ENCODE data around the gene DACT2.
A peak's percentile ranks its signal among the peaks of the same experiment; 100 is the strongest.
"Not testable (repeated sequence)": the region's sequence is repeated elsewhere in the genome, so short reads cannot be mapped to it uniquely, and the experiment has no call there.

The DACT2 gene

GRCh38 chr6:168358842-168359420, 39.4 kb upstream of the DACT2 start:
- peaks cover 0 to 2% of the 10 kb centered on the region in 2 experiments for H3K4me1 ChIP-seq (ENCODE audit: control insufficient read depth in 1 of 2, insufficient read depth in 2 of 2, low read length in 2 of 2)
- no peak overlapping the region for H4K12ac ChIP-seq (ENCODE audit: low read depth, low read length)
- no peak overlapping the region for H3K27ac ChIP-seq (ENCODE audit: low read depth, low read length)
- H2AK5ac ChIP-seq (ENCODE audit: low read length): no peak overlapping the region
- no peak overlapping the region for H4K91ac ChIP-seq (ENCODE audit: low read depth, low read length)
- H3K79me1 ChIP-seq (ENCODE audit: low read length): no peaks in the 10 kb centered on the region
- WGBS (ENCODE audit: extremely low coverage, insufficient coverage, insufficient read length): no CpG with 5 or more reads among the region's 20 CpGs
- no peaks in the 10 kb centered on the region for H3K9me3 ChIP-seq (ENCODE audit: insufficient read depth, low read depth, low read length)
- H3K4me2 ChIP-seq (ENCODE audit: low read length): no peak overlapping the region
- H3K18ac ChIP-seq (ENCODE audit: low read length): no peak overlapping the region
- DNase-seq: no peak
- H2AFZ ChIP-seq (ENCODE audit: insufficient read depth, low read length, poor library complexity): no peak overlapping the region
- H3K4me3 ChIP-seq (ENCODE audit: low read depth, low read length): no peak overlapping the region
- no peak overlapping the region for H2BK5ac ChIP-seq (ENCODE audit: low read depth, low read length, poor library complexity)
- H4K8ac ChIP-seq (ENCODE audit: low read depth, low read length): no peak overlapping the region
- H2BK120ac ChIP-seq (ENCODE audit: insufficient read depth, low read length, poor library complexity): no peak overlapping the region
- no peak overlapping the region for H3K9ac ChIP-seq (ENCODE audit: low read length)
- H3K23ac ChIP-seq (ENCODE audit: low read length): no peak overlapping the region
- H2BK12ac ChIP-seq (ENCODE audit: low read length): no peak overlapping the region
- H3K14ac ChIP-seq (ENCODE audit: low read length): no peak overlapping the region
- H3K4ac ChIP-seq (ENCODE audit: low read depth, low read length): no peak overlapping the region
- H3K27me3 ChIP-seq (ENCODE audit: insufficient read depth, low read length): no peaks in the 10 kb centered on the region
- no peaks in the 10 kb centered on the region for H3K79me2 ChIP-seq (ENCODE audit: control insufficient read depth, insufficient read depth, low read length, poor library complexity)
- H3K36me3 ChIP-seq (ENCODE audit: control insufficient read depth in 1 of 2, insufficient read depth in 2 of 2, low read length in 2 of 2): no peaks in the 10 kb centered on the region

- H4K91ac ChIP-seq (ENCODE audit: low read depth, low read length); H2BK12ac ChIP-seq (ENCODE audit: low read length): not testable (repeated sequence)
Observed at GRCh38 chr6:168356872-168357271, 37.3 kb upstream of the DACT2 start.

GRCh38 chr6:168355716-168356522, 36.3 kb upstream of the DACT2 start:
- Histone ChIP-seq H2BK120ac (ENCODE audit: insufficient read depth, low read length, poor library complexity) (peak overlapping the region; percentile 1), H3K23ac (ENCODE audit: low read length) (no peak overlapping the region), H3K4ac (ENCODE audit: low read depth, low read length) (no peak overlapping the region), H3K14ac (ENCODE audit: low read length) (no peak overlapping the region), H2BK5ac (ENCODE audit: low read depth, low read length, poor library complexity) (no peak overlapping the region), H3K4me3 (ENCODE audit: low read depth, low read length) (no peak overlapping the region), H4K12ac (ENCODE audit: low read depth, low read length) (no peak overlapping the region), H2BK12ac (ENCODE audit: low read length) (no peak overlapping the region), H2AK5ac (ENCODE audit: low read length) (no peak overlapping the region), H3K9me3 (ENCODE audit: insufficient read depth, low read depth, low read length) (no peaks in the 10 kb centered on the region), H3K27ac (ENCODE audit: low read depth, low read length) (no peak overlapping the region), H3K18ac (ENCODE audit: low read length) (no peak overlapping the region), H4K91ac (ENCODE audit: low read depth, low read length) (no peak overlapping the region), H3K9ac (ENCODE audit: low read length) (no peak overlapping the region), H3K36me3 (ENCODE audit: control insufficient read depth in 1 of 2, insufficient read depth in 2 of 2, low read length in 2 of 2) (no peaks in the 10 kb centered on the region), H3K27me3 (ENCODE audit: insufficient read depth, low read length) (no peaks in the 10 kb centered on the region), H3K79me2 (ENCODE audit: control insufficient read depth, insufficient read depth, low read length, poor library complexity) (no peaks in the 10 kb centered on the region), H3K4me2 (ENCODE audit: low read length) (no peak overlapping the region), H2AFZ (ENCODE audit: insufficient read depth, low read length, poor library complexity) (no peak overlapping the region), H3K79me1 (ENCODE audit: low read length) (no peaks in the 10 kb centered on the region), H3K4me1 (ENCODE audit: control insufficient read depth in 1 of 2, insufficient read depth in 2 of 2, low read length in 2 of 2) (no peaks in the 10 kb centered on the region), H4K8ac (ENCODE audit: low read depth, low read length) (no peak overlapping the region)
- WGBS (ENCODE audit: extremely low coverage, insufficient coverage, insufficient read length): no CpG with 5 or more reads among the region's 28 CpGs
- DNase-seq: peak; percentile 30 to 70

More at GRCh38 chr6:168356872-168357271, 37.3 kb upstream of the DACT2 start:
- H3K4me3 ChIP-seq (ENCODE audit: low read depth, low read length); H3K4me1 ChIP-seq (ENCODE audit: control insufficient read depth in 1 of 2, insufficient read depth in 2 of 2, low read length in 2 of 2); H3K4ac ChIP-seq (ENCODE audit: low read depth, low read length); H2AK5ac ChIP-seq (ENCODE audit: low read length); H2BK5ac ChIP-seq (ENCODE audit: low read depth, low read length, poor library complexity); H3K27me3 ChIP-seq (ENCODE audit: insufficient read depth, low read length); H3K36me3 ChIP-seq (ENCODE audit: control insufficient read depth in 1 of 2, insufficient read depth in 2 of 2, low read length in 2 of 2); H2AFZ ChIP-seq (ENCODE audit: insufficient read depth, low read length, poor library complexity); H3K9me3 ChIP-seq (ENCODE audit: insufficient read depth, low read depth, low read length); DNase-seq; H3K79me1 ChIP-seq (ENCODE audit: low read length); H3K79me2 ChIP-seq (ENCODE audit: control insufficient read depth, insufficient read depth, low read length, poor library complexity); H3K9ac ChIP-seq (ENCODE audit: low read length); H3K27ac ChIP-seq (ENCODE audit: low read depth, low read length); H3K14ac ChIP-seq (ENCODE audit: low read length); H3K23ac ChIP-seq (ENCODE audit: low read length); H3K18ac ChIP-seq (ENCODE audit: low read length); H4K8ac ChIP-seq (ENCODE audit: low read depth, low read length); H4K12ac ChIP-seq (ENCODE audit: low read depth, low read length); H2BK120ac ChIP-seq (ENCODE audit: insufficient read depth, low read length, poor library complexity); H3K4me2 ChIP-seq (ENCODE audit: low read length): not testable (repeated sequence)
- WGBS (ENCODE audit: extremely low coverage, insufficient coverage, insufficient read length): no CpG with 5 or more reads among the region's 20 CpGs

DNA sequence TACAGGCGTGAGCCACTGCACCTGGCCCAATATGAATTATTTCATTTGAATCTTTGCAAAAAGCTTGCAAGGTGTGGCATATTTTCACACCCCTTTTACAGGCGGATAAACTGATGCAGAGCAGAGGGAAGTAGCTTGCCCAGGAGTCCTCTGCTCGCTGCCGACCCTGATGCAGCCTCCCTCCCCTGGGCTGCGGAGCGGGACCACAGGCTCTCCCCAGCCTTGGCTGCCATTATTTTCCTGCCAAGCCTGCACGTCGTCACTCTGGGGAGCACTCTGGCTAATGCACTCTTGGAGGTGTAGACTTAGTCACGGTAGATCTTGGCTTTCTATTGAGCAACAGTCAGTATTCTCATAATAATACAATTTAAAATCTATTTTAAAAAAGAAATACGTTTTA, 34.8 kb upstream of the DACT2 start:
- DNase-seq: no peak
- H3K79me1 ChIP-seq (ENCODE audit: low read length): no peaks in the 10 kb centered on the region
- H3K23ac ChIP-seq (ENCODE audit: low read length): no peak overlapping the region
- no peak overlapping the region for H3K4me3 ChIP-seq (ENCODE audit: low read depth, low read length)
- no peak overlapping the region for H4K12ac ChIP-seq (ENCODE audit: low read depth, low read length)
- no peaks in the 10 kb centered on the region for H3K27me3 ChIP-seq (ENCODE audit: insufficient read depth, low read length)
- no peak overlapping the region for H2BK5ac ChIP-seq (ENCODE audit: low read depth, low read length, poor library complexity)
- H3K4ac ChIP-seq (ENCODE audit: low read depth, low read length): no peak overlapping the region
- H3K9me3 ChIP-seq (ENCODE audit: insufficient read depth, low read depth, low read length): no peaks in the 10 kb centered on the region
- H3K9ac ChIP-seq (ENCODE audit: low read length): no peak overlapping the region
- H4K8ac ChIP-seq (ENCODE audit: low read depth, low read length): no peak overlapping the region
- no peaks in the 10 kb centered on the region for H3K79me2 ChIP-seq (ENCODE audit: control insufficient read depth, insufficient read depth, low read length, poor library complexity)
- H3K18ac ChIP-seq (ENCODE audit: low read length): no peak overlapping the region
- no peak overlapping the region for H2AK5ac ChIP-seq (ENCODE audit: low read length)
- WGBS (ENCODE audit: extremely low coverage, insufficient coverage, insufficient read length): no CpG with 5 or more reads among the region's 10 CpGs
- no peak overlapping the region for H2AFZ ChIP-seq (ENCODE audit: insufficient read depth, low read length, poor library complexity)
- H4K91ac ChIP-seq (ENCODE audit: low read depth, low read length): no peak overlapping the region
- H3K27ac ChIP-seq (ENCODE audit: low read depth, low read length): no peak overlapping the region
- H2BK12ac ChIP-seq (ENCODE audit: low read length): no peak overlapping the region
- H3K14ac ChIP-seq (ENCODE audit: low read length): no peak overlapping the region
- no peak overlapping the region for H2BK120ac ChIP-seq (ENCODE audit: insufficient read depth, low read length, poor library complexity)
- H3K36me3 ChIP-seq (ENCODE audit: control insufficient read depth in 1 of 2, insufficient read depth in 2 of 2, low read length in 2 of 2): no peaks in the 10 kb centered on the region
- H3K4me2 ChIP-seq (ENCODE audit: low read length): no peak overlapping the region
- no peaks in the 10 kb centered on the region for H3K4me1 ChIP-seq (ENCODE audit: control insufficient read depth in 1 of 2, insufficient read depth in 2 of 2, low read length in 2 of 2)

All from trophoblast cell (in vitro differentiated cells and primary cell).